Motor neuron (in vitro differentiated cells): ENCODE data around the gene ARCN1. TPM values are rescaled to one million over a fixed set of nuclear protein-coding genes. Genes with fewer than 3 reads are reported as not detected.
A peak's percentile ranks its signal among the peaks of the same experiment; 100 is the strongest.

Experiments used
- ATAC-seq, 8 experiments: fragments of 200-7000 bp; cut with Tn5 transposase; replicated peaks in 6 of 8; 2 replicates each; pipeline ENCODE4 v1.8.0; 2021; ENCODE audit warnings: mild to moderate bottlenecking in 8 of 8, moderate library complexity in 8 of 8
- H3K27ac ChIP-seq, 2 donors: fragments of 250-450 bp; sonication (Bioruptor Pico); 2 replicates each; pipeline ENCODE4 v1.9.0; 2021; ENCODE audit warnings: antibody characterized with exemption in 2 of 2, mild to moderate bottlenecking in 2 of 2, moderate library complexity in 1 of 2
- H3K4me1 ChIP-seq, 2 donors: fragments of 250-450 bp; sonication (Bioruptor Pico); replicated peaks in 1 of 2; 2 replicates each; pipeline ENCODE4 v1.6.1; 2021; ENCODE audit warnings: antibody characterized with exemption in 2 of 2, mild to moderate bottlenecking in 2 of 2, moderate library complexity in 1 of 2
- H3K4me3 ChIP-seq, 5 donors: fragments of 250-450 bp; sonication (Bioruptor Pico); 2 replicates each; pipeline ENCODE4 v1.9.0; 2021; ENCODE audit warnings: antibody characterized with exemption in 5 of 5, mild to moderate bottlenecking in 5 of 5, moderate library complexity in 4 of 5
- WGBS, 10 experiments: fragments of 450-650 bp; shearing (Covaris generic); methylation state at CpG; one replicate each; pipeline ENCODE4 v1.0.0; 2022; 5-methylcytosine and 5-hydroxymethylcytosine counted together
- in situ Hi-C, 9 experiments: fragments of 400-800 bp; cut with MboI; loops; one replicate each; pipeline ENCODE4 v1.15.0; 2021; ENCODE audit warnings: low sequenced_read_pairs in 9 of 9, low pct_unique_long_range_greater_than_20kb in 2 of 9; ENCODE audit not compliant: unreplicated experiment in 9 of 9
- total RNA-seq, 8 experiments: library from RNA; unstranded; fragments of 300-600 nt; gene quantifications; 2 replicates each; pipeline versions ENCODE4 v1.2.3 to v1.2.4, GENCODE V29; 2022

The ARCN1 gene
- total RNA-seq, 8 experiments from 2014 or later = 87.9 to 155 (median 122) TPM

DNA sequence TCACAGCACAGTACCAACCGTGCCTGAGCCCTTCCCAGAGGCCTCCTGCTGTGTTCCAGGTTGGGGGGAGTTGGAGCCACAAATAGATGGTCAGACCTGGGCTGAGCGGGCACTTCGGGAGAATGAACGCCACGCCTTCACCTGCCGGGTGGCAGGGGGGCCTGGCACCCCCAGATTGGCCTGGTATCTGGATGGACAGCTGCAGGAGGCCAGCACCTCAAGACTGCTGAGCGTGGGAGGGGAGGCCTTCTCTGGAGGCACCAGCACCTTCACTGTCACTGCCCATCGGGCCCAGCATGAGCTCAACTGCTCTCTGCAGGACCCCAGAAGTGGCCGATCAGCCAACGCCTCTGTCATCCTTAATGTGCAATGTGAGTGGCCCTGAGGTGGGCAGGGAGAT, 40.1 kb upstream of the ARCN1 start:
- in situ Hi-C loops = no loop called here
- no peak for ATAC-seq
- H3K4me1 ChIP-seq = peaks cover 12 to 15% of the 10 kb centered on the region in 2 donors
- H3K4me3 ChIP-seq = peak overlapping the region; percentile 82 to 100 (median 93)
- 100% methylated on average over 2 of the region's 10 CpGs; no CpG with 5 or more reads in 9 of the 10 experiments for WGBS, 10 experiments
- no peak overlapping the region for H3K27ac ChIP-seq

DNA sequence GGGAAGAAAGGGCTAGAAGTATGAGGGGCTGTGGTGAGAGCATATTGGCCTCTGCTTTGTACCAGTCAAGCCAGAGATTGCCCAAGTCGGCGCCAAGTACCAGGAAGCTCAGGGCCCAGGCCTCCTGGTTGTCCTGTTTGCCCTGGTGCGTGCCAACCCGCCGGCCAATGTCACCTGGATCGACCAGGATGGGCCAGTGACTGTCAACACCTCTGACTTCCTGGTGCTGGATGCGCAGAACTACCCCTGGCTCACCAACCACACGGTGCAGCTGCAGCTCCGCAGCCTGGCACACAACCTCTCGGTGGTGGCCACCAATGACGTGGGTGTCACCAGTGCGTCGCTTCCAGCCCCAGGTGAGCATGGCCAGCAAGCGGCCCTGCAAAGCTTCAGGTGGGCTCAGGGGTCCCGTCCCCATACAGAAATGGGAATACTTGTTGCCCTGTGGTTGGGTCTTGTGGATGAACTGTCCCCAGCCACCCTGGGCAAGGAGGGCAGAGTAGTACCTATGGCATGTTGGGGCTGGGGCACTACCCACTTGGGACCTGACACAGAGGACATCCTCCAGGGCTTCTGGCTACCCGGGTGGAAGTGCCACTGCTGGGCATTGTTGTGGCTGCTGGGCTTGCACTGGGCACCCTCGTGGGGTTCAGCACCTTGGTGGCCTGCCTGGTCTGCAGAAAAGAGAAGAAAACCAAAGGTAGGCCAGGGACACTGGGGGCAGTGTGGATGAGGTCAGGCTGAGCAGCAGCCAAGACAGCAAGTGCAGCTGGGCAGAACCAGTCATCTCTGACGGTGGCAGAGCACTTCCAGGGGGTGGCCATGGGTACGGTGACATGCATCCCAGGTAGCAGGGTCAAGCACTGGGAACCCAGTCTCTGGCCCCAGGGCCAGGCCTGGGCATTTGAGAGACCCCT, 39.1 kb upstream of the ARCN1 start:
- WGBS, 10 experiments = 60 to 100% (median 80%) methylated on average over 1 to 4 of the region's 19 CpGs; no CpG with 5 or more reads in 5 of the 10 experiments
- in situ Hi-C loops = no loop called here
- H3K27ac ChIP-seq = no peak overlapping the region
- no peak overlapping the region for H3K4me3 ChIP-seq
- ATAC-seq = no peak
- peaks cover 12 to 15% of the 10 kb centered on the region in 2 donors for H3K4me1 ChIP-seq

DNA sequence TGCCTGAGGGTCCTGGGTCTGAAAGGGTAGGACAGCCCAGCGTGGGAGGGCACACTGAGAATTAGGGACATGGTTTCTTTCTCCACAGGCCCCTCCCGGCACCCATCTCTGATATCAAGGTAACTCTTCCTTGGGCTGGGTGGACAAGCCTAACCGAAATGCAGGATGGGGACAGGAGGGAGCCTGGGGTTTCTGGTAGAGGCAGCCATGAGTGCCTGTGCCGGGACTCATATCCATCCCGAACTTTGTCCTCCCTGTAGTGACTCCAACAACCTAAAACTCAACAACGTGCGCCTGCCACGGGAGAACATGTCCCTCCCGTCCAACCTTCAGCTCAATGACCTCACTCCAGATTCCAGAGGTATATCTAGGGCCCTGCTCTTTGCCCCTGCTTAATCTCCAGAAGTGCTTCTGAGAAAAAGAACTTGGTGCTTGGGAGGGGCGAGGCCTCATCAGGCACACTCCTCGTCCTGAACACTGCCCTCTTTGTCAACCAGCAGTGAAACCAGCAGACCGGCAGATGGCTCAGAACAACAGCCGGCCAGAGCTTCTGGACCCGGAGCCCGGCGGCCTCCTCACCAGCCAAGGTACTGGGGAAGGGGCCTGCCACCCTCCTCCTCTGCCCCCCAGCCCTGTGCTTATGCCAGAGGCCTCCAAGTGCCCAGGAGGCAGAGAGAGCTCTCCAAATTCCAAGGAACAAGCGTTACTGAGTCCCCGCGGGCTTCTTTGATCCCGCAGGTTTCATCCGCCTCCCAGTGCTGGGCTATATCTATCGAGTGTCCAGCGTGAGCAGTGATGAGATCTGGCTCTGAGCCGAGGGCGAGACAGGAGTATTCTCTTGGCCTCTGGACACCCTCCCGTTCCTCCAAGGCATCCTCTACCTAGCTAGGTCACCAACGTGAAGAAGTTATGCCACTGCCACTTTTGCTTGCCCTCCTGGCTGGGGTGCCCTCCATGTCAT, 38.2 kb upstream of the ARCN1 start:
- peaks cover 11 to 15% of the 10 kb centered on the region in 2 donors for H3K4me1 ChIP-seq
- no peak for ATAC-seq
- H3K27ac ChIP-seq = no peak overlapping the region
- no peak overlapping the region for H3K4me3 ChIP-seq
- 72 to 100% (median 80%) methylated on average over 1 to 7 of the region's 27 CpGs; no CpG with 5 or more reads in 5 of the 10 experiments for WGBS, 10 experiments
- in situ Hi-C loops = no loop called here

DNA sequence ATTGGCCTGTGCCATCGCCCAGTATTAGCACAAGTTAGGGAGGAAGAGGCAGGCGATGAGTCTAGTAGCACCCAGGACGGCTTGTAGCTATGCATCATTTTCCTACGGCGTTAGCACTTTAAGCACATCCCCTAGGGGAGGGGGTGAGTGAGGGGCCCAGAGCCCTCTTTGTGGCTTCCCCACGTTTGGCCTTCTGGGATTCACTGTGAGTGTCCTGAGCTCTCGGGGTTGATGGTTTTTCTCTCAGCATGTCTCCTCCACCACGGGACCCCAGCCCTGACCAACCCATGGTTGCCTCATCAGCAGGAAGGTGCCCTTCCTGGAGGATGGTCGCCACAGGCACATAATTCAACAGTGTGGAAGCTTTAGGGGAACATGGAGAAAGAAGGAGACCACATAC, 36.9 kb upstream of the ARCN1 start:
- Histone ChIP-seq H3K4me1 (peaks cover 0 to 4% of the 10 kb centered on the region in 2 donors), H3K4me3 (no peak overlapping the region), H3K27ac (no peak overlapping the region)
- no peak for ATAC-seq
- in situ Hi-C loops = no loop called here
- 50 to 94% (median 66%) methylated on average over 1 to 6 of the region's 9 CpGs; no CpG with 5 or more reads in 2 of the 10 experiments for WGBS, 10 experiments

DNA sequence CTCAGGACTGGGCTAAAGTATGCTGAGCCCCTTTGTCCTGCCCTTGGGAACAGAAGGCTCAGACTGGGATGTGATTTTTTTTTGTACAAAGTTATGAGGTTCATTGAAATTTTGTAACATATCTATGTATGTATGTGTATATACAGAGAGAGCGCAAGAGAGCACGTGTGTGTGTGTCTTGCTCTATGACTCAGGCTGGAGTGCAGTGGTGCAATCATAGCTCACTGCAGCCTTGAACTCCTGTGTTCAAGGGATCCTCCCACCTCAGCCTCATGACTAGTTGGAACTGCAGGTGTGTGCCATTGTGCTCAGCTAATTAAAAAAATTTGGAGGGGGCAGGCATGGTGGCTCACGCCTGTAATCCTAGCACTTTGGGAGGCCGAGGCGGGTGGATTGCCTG, 35.5 kb upstream of the ARCN1 start:
- in situ Hi-C loops = no loop called here
- Histone ChIP-seq H3K27ac (no peak overlapping the region), H3K4me1 (peaks cover 0 to 4% of the 10 kb centered on the region in 2 donors), H3K4me3 (no peak overlapping the region)
- no peak for ATAC-seq
- WGBS, 10 experiments = 75 to 100% (median 98%) methylated on average over 1 to 5 of the region's 5 CpGs; no CpG with 5 or more reads in 6 of the 10 experiments

DNA sequence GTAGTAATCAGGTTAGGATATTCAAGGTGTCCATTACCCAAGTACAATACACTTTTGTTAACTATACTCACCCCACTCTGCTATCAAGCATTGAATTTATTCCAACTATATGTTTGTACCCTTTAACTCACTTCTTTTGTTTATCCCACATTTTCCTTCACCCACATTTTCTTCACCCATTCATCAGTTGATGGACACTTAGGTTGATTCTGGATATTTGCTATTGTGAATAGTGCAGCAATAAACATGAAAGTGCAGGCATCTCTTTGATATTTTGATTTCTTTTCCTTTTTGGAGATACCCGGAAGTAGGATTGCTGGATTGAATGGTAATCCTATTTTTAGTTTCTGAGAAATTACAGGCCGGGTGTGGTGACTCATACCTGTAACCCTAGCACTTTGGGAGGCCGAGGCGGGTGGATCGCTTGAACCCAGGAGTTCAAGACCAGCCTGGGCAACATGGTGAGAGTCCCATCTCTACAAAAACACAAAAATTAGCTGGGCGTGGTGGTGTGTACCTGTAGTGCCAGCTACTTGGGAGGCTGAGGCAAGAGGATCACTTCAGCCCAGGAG, 34.7 kb upstream of the ARCN1 start:
- ATAC-seq = no peak
- Histone ChIP-seq H3K4me1 (no peaks in the 10 kb centered on the region), H3K27ac (no peak overlapping the region), H3K4me3 (no peak overlapping the region)
- WGBS, 10 experiments = 50 to 100% (median 95%) methylated on average over 1 to 6 of the region's 6 CpGs
- in situ Hi-C loops = no loop called here

DNA sequence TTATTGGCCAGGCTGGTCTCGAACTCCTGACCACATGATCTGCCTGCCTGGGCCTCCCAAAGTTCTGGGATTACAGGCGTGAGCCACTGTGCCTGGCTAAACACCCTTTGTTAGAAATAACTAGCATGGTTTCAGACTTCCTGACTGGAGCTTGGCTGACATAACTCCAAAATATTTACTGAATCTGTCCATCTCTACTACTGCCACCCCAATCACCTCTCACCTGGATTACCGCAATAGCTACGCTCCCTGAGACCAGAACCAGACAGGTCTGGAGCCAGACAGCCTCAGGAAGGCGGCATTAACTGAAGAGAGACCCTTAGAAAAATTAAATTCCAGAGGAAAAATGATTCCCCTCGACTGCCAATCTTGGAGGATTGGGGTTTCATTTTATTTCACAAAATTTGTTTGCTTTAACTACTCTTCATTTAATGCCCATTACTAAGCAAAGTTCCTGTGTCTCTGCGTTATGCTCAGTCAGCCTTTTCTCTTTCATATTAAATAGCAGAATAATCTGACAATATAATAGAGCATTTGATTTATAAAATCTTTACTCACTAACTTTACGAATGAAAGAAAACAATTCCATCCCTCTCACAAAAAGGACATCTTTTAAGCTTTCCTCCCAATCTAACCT, 28.1 kb upstream of the ARCN1 start:
- in situ Hi-C loops = no loop called here
- Histone ChIP-seq H3K4me3 (no peak overlapping the region), H3K27ac (no peak overlapping the region), H3K4me1 (no peaks in the 10 kb centered on the region)
- no peak for ATAC-seq
- 72 to 100% (median 82%) methylated on average over 1 to 5 of the region's 8 CpGs for WGBS, 10 experiments

DNA sequence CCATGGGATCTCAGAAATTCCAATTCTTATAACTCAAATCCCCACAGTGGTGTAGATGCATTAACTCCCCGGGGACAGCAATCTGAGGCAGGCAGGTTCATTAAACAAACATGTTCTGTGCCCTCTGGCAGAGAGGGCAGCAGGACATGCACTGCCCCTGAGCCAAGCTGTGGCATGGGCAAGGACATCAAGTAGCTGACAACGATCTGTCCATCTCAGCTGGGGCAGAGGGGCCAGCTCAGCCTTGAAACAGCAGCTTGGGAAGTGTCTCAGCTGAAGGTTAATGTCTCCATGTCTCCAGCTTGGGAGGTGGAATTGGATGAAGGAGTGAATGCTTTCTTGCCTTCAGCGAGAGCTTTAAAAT, 27.6 kb upstream of the ARCN1 start:
- no peak for ATAC-seq
- 80 to 100% (median 90%) methylated on average over 1 to 3 of the region's 3 CpGs; no CpG with 5 or more reads in 1 of the 10 experiments for whole genome bisulfite sequencing, 10 experiments
- H3K27ac ChIP-seq = no peak overlapping the region
- in situ Hi-C loops = no loop called here
- no peak overlapping the region for H3K4me3 ChIP-seq
- H3K4me1 ChIP-seq = no peaks in the 10 kb centered on the region

DNA sequence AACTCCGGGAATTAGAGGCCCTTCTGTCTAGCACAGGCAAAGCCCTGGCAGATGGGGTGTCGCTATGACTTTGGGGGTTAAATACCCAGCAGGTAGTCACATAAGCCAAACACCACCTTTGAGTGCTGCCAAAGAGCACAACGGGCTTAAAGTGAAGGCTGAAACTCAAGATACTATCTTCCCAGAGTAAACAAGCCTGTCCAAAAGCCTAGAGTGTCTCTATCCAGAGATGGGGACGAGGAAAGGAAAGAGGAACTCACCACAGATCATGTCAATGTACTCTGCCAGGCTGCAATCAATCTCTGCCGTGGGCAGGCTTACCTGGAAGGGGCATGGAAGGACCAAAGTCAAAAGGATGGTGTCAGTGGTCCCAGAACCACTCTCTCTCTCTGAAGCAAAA, 26.7 kb upstream of the ARCN1 start:
- ATAC-seq = no peak
- in situ Hi-C loops = no loop called here
- WGBS, 10 experiments = 59 to 100% (median 80%) methylated on average over 1 to 3 of the region's 5 CpGs; no CpG with 5 or more reads in 1 of the 10 experiments
- Histone ChIP-seq H3K4me3 (no peak overlapping the region), H3K27ac (no peak overlapping the region), H3K4me1 (no peaks in the 10 kb centered on the region)

DNA sequence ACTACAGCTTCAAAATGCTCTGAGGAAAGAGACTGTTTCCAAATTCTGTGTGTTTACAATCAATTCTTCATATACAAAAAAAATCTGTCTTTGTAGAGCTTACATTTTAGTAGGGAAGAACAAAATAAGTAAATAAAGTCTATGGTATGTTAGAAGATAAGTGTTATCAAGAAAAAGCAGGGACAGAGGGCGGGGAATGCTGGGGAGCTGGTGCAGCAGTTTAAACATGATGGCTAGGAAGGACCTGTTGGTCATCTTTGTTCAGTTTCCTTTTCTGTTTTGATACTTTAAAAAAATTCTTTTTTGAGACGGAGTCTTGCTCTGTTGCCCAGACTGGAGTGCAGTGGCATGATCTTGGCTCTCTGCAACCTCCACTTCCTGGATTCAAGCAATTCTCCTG, 25.1 kb upstream of the ARCN1 start:
- Histone ChIP-seq H3K27ac (no peak overlapping the region), H3K4me1 (no peaks in the 10 kb centered on the region), H3K4me3 (no peak overlapping the region)
- 86 to 100% (median 100%) methylated on average over 1 to 2 of the region's 2 CpGs; no CpG with 5 or more reads in 5 of the 10 experiments for WGBS, 10 experiments
- no peak for ATAC-seq
- in situ Hi-C loops = no loop called here

DNA sequence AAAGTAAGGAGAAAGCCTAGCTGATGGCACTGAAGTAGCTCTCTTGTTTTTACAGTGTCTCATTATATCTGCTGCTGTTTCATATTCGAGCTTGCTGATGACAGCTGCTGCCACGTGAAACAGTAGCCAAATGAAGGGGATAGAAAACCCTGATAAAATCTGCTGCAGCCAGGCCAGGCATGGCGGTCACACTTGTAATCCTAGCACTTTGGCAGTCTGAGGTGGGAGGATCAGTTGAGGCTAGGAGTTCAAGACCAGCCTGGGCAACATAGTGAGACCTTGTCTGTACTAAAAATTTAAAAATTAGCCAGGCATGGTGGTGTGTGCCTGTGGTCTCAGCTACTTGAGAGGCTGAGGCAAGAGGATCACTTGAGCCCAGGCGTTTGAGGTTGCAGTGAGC, 19.9 kb upstream of the ARCN1 start:
- Histone ChIP-seq H3K4me1 (no peaks in the 10 kb centered on the region), H3K4me3 (no peak overlapping the region), H3K27ac (no peak overlapping the region)
- WGBS, 10 experiments = 40 to 100% (median 87%) methylated on average over 1 to 4 of the region's 4 CpGs; no CpG with 5 or more reads in 2 of the 10 experiments
- ATAC-seq = no peak
- in situ Hi-C loops = no loop called here

DNA sequence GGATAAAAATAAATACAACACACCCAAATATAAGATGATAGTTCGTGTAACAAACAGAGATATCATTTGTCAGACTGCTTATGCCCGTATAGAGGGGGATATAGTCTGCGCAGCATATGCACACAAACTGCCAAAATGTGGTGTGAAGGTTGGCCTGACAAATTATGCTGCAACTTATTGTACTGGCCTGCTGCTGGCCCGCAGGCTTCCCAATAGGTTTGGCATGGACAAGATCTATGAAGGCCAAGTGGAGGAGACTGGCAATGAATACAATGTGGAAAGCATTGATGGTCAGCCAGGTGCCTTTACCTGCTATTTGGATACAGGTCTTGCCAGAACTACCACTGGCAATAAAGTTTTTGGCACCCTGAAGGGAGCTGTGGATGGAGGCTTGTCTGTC, 11.4 kb upstream of the ARCN1 start:
- no peak for ATAC-seq
- 69 to 100% (median 80%) methylated on average over 1 to 4 of the region's 4 CpGs; no CpG with 5 or more reads in 3 of the 10 experiments for WGBS, 10 experiments
- in situ Hi-C loops = no loop called here
- no peak overlapping the region for H3K27ac ChIP-seq
- H3K4me3 ChIP-seq = no peak overlapping the region
- H3K4me1 ChIP-seq = peaks cover 2 to 6% of the 10 kb centered on the region in 2 donors
